Thoracic aorta (tissue), 2 donors: ENCODE data around the gene GARS1. TPM values are rescaled to one million over a fixed set of nuclear protein-coding genes. Genes with fewer than 3 reads are reported as not detected.
"Not testable (repeated sequence)": the region's sequence is repeated elsewhere in the genome, so short reads cannot be mapped to it uniquely, and the experiment has no call there.

Experiments
- ATAC-seq: fragments of 150-250 bp; one replicate; pipeline ENCODE4 v1.8.0; 2017; ENCODE audit warnings: low read depth; ENCODE audit not compliant: insufficient number of reproducible peaks, low FRiP score
- DNase-seq: peaks from one replicate; pipeline ENCODE4 v3.0.0-alpha.2; 2020; ENCODE audit warnings: low spot score
- H3K27ac ChIP-seq, 2 donors: fragments of 200-600 bp; sonication (generic); 1 replicate in 1 of 2; 2 replicates in 1 of 2; pipeline ENCODE4 v1.5.1; 2016; ENCODE audit warnings: mild to moderate bottlenecking in 2 of 2, moderate library complexity in 2 of 2
- H3K27me3 ChIP-seq: fragments of 200-600 bp; sonication (generic); replicated peaks from 2 replicates; pipeline ENCODE4 v1.6.0; 2016; ENCODE audit warnings: mild to moderate bottlenecking; ENCODE audit not compliant: insufficient read depth
- H3K36me3 ChIP-seq: fragments of 200-600 bp; sonication (generic); one replicate; pipeline ENCODE4 v1.5.1; 2016
- H3K4me1 ChIP-seq, 2 donors: fragments of 200-600 bp; sonication (generic); 1 replicate in 1 of 2; 2 replicates in 1 of 2; pipeline versions ENCODE4 v1.5.1 to v1.6.0; 2016; ENCODE audit warnings: low read depth in 2 of 2, mild to moderate bottlenecking in 1 of 2; ENCODE audit not compliant: control insufficient read depth in 1 of 2
- H3K4me3 ChIP-seq: fragments of 200-600 bp; sonication (generic); 2 replicates; pipeline ENCODE4 v1.5.1; 2016; ENCODE audit warnings: mild to moderate bottlenecking
- H3K9me3 ChIP-seq: fragments of 200-600 bp; sonication (generic); 2 replicates; pipeline ENCODE4 v1.5.1; 2016
- CTCF ChIP-seq: fragments of 200-600 bp; sonication (generic); IDR thresholded peaks from one replicate; pipeline ENCODE4 v1.5.1; 2019; ENCODE audit warnings: antibody characterized with exemption
- total RNA-seq, 2 donors: library from RNA; depleted of rRNA; stranded (reverse); fragments of >200 nt; gene quantifications; one replicate each; pipeline versions ENCODE4 v1.1.0 to v1.2.3, GENCODE V29; 2016

GARS1 gene
- total RNA-seq, 2 donors from 2014 or later, result 76.5 to 81.6 TPM

GRCh38 chr7:30634193-30634626 is 39.5 kb downstream of the GARS1 start:
- no peak for TF ChIP-seq CTCF
- ATAC-seq (no peak), DNase-seq (no peak)
- Histone ChIP-seq H3K36me3 (peaks cover 37% of the 10 kb centered on the region), H3K27ac (no peak overlapping the region), H3K4me1 (no peaks in the 10 kb centered on the region), H3K4me3 (no peak overlapping the region), H3K9me3 (no peaks in the 10 kb centered on the region), H3K27me3 (no peaks in the 10 kb centered on the region)

- Histone ChIP-seq H3K27ac (no peak overlapping the region), H3K27me3 (no peaks in the 10 kb centered on the region), H3K9me3 (no peaks in the 10 kb centered on the region), H3K36me3 (peaks cover 32% of the 10 kb centered on the region), H3K4me1 (no peaks in the 10 kb centered on the region), H3K4me3 (no peak overlapping the region)
- no peak for TF ChIP-seq CTCF
- DNase-seq (no peak), ATAC-seq (no peak)
These were observed 40.0 kb downstream of the GARS1 start for GRCh38 chr7:30634634-30635201.

DNA sequence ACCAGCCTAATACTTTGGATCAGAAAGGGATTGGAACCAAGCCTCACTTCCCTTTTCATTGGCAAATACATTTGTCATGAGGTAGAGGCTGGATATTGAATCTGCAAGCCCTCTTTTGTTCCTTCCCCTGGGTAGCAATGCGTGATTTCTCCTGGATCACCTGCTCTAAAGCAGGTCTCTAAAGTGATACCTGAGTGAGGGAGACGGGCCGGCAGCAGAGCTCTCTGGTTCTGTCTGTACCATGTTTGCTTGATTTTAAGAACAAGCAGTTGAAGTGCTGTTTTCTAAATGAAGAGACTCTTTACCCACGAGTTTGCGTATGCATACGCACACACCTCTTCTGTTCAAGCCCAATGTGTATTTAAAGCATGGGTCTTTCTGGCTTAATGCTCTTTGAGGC is 41.1 kb downstream of the GARS1 start:
- no peaks in the 10 kb centered on the region for H3K27me3 ChIP-seq
- peaks cover 29% of the 10 kb centered on the region for H3K36me3 ChIP-seq
- H3K9me3 ChIP-seq, result no peaks in the 10 kb centered on the region
- DNase-seq (no peak), ATAC-seq (no peak)
- TF ChIP-seq CTCF, result no peak
- H3K4me3 ChIP-seq, result no peak overlapping the region
- H3K27ac ChIP-seq, result no peak overlapping the region
- no peaks in the 10 kb centered on the region for H3K4me1 ChIP-seq

DNA sequence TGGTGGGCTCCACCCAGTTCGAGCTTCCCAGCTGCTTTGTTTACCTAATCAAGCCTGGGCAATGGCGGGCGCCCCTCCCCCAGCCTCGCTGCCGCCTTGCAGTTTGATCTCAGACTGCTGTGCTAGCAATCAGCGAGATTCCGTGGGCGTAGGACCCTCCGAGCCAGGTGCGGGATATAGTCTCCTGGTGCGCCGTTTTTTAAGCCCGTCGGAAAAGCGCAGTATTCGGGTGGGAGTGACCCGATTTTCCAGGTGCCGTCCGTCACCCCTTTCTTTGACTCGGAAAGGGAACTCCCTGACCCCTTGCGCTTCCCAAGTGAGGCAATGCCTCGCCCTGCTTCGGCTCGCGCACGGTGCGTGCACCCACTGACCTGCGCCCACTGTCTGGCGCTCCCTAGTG is 47.6 kb downstream of the GARS1 start:
- H3K27ac ChIP-seq, DNase-seq, H3K9me3 ChIP-seq, H3K4me3 ChIP-seq, H3K36me3 ChIP-seq, ATAC-seq, H3K4me1 ChIP-seq, H3K27me3 ChIP-seq: not testable (repeated sequence)

GRCh38 chr7:30642789-30643188 is 48.1 kb downstream of the GARS1 start:
- TF ChIP-seq CTCF, result no peak

More at GRCh38 chr7:30642789-30643188, 48.1 kb downstream of the GARS1 start:
- H3K4me3 ChIP-seq, result no peak overlapping the region
- ATAC-seq, result no peak
- H3K27ac ChIP-seq, result no peak overlapping the region
- no peaks in the 10 kb centered on the region for H3K4me1 ChIP-seq
- H3K36me3 ChIP-seq, result no peaks in the 10 kb centered on the region
- no peak for DNase-seq
- H3K9me3 ChIP-seq, result no peaks in the 10 kb centered on the region
- no peaks in the 10 kb centered on the region for H3K27me3 ChIP-seq
